OCI-LY3 (cell line): ENCODE data around the gene TSPOAP1.

ENCODE experiments used
- H2AFZ ChIP-seq: fragments of 200-600, 300-600 bp; shearing (Covaris generic); 2 replicates; pipeline ENCODE4 v1.6.0; 2014; ENCODE audit warnings: antibody characterized with exemption, low read depth, low read length
- H3K27ac ChIP-seq: fragments of 200-600, 300-600 bp; sonication (generic); 2 replicates; pipeline ENCODE4 v1.5.1; 2014; ENCODE audit warnings: mild to moderate bottlenecking, low read length, moderate library complexity, mixed read lengths
- H3K27me3 ChIP-seq: fragments of 200-600, 300-600 bp; sonication (generic); 2 replicates; pipeline ENCODE4 v1.6.1; 2014; ENCODE audit warnings: low read depth, low read length, mixed read lengths
- H3K36me3 ChIP-seq: fragments of 200-600, 300-600 bp; sonication (generic); replicated peaks from 2 replicates; pipeline ENCODE3; 2014; ENCODE audit warnings: low read depth, low read length, mixed read lengths
- H3K4me1 ChIP-seq: fragments of 300-600, 200-600 bp; sonication (generic); 2 replicates; pipeline ENCODE4 v1.6.1; 2014; ENCODE audit warnings: low read length, mixed read lengths
- H3K4me2 ChIP-seq: fragments of 200-600, 300-600 bp; sonication (generic); 2 replicates; pipeline ENCODE4 v1.6.1; 2014; ENCODE audit warnings: low read length, mixed read lengths
- H3K4me3 ChIP-seq: fragments of 300-600, 200-600 bp; sonication (generic); 2 replicates; pipeline ENCODE4 v1.5.1; 2014; ENCODE audit warnings: antibody characterized with exemption, mild to moderate bottlenecking, low read length, moderate library complexity
- H3K79me2 ChIP-seq: fragments of 300-600, 200-600 bp; shearing (Covaris generic); 2 replicates; pipeline ENCODE4 v1.6.1; 2014; ENCODE audit warnings: mild to moderate bottlenecking, low read length, mixed read lengths
- H3K9ac ChIP-seq: fragments of 300-600, 200-600 bp; shearing (Covaris generic); 2 replicates; pipeline ENCODE4 v1.6.0; 2014; ENCODE audit warnings: mild to moderate bottlenecking, low read length, moderate library complexity
- H3K9me3 ChIP-seq: fragments of 200-600, 300-600 bp; shearing (Covaris generic); 2 replicates; pipeline ENCODE4 v1.6.1; 2014; ENCODE audit warnings: low read length, mixed read lengths; ENCODE audit not compliant: insufficient read depth
- H4K20me1 ChIP-seq: fragments of 200-600, 300-600 bp; sonication (generic); 2 replicates; pipeline ENCODE4 v1.6.1; 2016; ENCODE audit warnings: low read length, mixed read lengths; ENCODE audit not compliant: insufficient read depth
- EZH2phosphoT487 ChIP-seq: fragments of 200-600 bp; shearing (Covaris generic); IDR thresholded peaks from 2 replicates; pipeline ENCODE4 v1.6.1; 2018; ENCODE audit warnings: antibody characterized with exemption, mixed run types, low read depth
- TF ChIP-seq, protein P1 (sequence below): fragments of 200-600, 300-600 bp; sonication (generic); IDR thresholded peaks from 2 replicates; pipeline ENCODE4 v1.5.1; 2014; ENCODE audit warnings: antibody characterized with exemption, low read length, low read depth

TSPOAP1 gene

DNA sequence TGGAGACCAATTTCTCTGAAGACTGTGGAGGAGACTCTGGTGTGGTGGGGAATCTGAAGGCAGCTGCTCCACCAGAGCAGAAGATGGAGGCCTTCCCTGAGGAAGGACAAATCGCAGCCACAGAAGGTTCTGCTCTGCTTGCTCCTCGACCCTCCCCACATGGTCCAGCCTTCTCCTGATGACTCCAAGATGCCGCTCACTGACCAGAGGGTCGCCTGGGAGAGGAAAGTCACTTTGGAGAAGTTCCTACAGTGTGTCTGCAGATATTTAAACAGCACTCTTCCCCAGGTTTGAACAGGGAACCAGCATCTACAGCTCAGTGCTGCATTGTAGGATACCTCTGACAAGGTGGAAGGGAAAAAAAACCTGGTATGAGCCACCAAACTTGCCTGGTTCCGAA lies 44.4 kb upstream of the TSPOAP1 start:
- Histone ChIP-seq H4K20me1 (no peaks in the 10 kb centered on the region), H3K79me2 (no peaks in the 10 kb centered on the region), H3K4me2 (no peak overlapping the region), H3K36me3 (no peaks in the 10 kb centered on the region), H3K27ac (no peak overlapping the region), H3K4me1 (peaks cover 32% of the 10 kb centered on the region), H3K4me3 (no peak overlapping the region), H2AFZ (no peak overlapping the region), H3K27me3 (no peaks in the 10 kb centered on the region), H3K9ac (no peak overlapping the region), H3K9me3 (no peaks in the 10 kb centered on the region)
- TF ChIP-seq, protein P1, sequence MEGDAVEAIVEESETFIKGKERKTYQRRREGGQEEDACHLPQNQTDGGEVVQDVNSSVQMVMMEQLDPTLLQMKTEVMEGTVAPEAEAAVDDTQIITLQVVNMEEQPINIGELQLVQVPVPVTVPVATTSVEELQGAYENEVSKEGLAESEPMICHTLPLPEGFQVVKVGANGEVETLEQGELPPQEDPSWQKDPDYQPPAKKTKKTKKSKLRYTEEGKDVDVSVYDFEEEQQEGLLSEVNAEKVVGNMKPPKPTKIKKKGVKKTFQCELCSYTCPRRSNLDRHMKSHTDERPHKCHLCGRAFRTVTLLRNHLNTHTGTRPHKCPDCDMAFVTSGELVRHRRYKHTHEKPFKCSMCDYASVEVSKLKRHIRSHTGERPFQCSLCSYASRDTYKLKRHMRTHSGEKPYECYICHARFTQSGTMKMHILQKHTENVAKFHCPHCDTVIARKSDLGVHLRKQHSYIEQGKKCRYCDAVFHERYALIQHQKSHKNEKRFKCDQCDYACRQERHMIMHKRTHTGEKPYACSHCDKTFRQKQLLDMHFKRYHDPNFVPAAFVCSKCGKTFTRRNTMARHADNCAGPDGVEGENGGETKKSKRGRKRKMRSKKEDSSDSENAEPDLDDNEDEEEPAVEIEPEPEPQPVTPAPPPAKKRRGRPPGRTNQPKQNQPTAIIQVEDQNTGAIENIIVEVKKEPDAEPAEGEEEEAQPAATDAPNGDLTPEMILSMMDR: no peak
- no peak for TF ChIP-seq EZH2phosphoT487

DNA sequence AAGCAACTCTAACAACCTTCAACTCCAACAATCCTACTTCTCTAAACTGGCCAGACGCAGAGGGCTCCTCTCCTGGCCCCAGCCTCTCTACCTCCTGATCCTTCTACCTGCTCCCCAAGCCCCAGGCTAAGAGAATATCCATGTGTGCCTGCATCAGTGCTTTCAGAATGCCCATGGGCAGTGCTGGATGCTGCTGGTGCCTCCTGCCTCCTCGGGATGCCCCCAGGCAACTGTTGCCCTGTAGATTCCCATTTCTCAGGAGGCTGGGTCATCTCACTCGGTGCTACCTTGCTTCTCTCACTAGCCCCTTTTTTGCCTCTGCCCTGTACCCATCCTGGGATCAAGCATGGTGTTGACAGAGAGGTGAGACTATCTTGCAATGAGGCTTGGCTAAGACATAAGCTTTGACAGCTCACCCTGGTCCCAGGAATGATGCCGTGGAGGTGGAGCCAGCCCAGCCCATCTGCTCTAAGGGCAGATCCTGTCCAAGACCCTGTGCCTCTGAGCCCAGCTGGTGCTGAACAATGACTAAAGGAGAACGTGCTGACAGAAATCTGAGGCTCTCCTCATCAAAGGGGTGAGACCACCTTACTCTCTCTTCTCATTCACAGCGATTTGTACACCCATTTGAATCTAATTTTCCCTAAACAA lies 42.8 kb upstream of the TSPOAP1 start:
- no peak for TF ChIP-seq EZH2phosphoT487

DNA sequence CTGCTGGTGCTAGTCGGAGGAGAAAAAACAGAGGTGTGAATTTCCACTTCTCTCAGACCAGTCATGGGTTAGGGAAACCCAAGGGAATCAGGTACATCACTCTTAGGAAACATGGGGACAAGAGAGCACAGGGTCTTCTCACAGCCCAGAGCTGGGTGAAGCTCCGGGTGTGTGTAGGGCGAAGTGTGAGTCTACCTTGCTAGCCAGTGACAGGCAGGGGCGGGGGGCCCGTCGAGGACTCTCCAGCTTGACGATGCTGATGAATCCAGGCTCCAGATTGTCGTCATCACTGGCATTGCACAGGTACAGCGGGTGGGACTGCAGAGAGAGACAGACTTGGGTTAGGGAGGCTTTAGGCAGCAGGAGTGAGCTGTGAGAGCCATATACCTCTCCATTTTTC lies 42.1 kb upstream of the TSPOAP1 start:
- Histone ChIP-seq H4K20me1 (no peaks in the 10 kb centered on the region), H3K79me2 (no peaks in the 10 kb centered on the region), H3K4me1 (peaks cover 19% of the 10 kb centered on the region), H3K27ac (no peak overlapping the region), H3K36me3 (no peaks in the 10 kb centered on the region), H3K4me3 (no peak overlapping the region), H3K9ac (no peak overlapping the region), H3K9me3 (no peaks in the 10 kb centered on the region), H2AFZ (no peak overlapping the region), H3K27me3 (no peaks in the 10 kb centered on the region), H3K4me2 (no peak overlapping the region)
- TF ChIP-seq, protein P1: no peak
- no peak for TF ChIP-seq EZH2phosphoT487

More for the DNA sequence above, 42.8 kb upstream of the TSPOAP1 start:
- Histone ChIP-seq H3K9me3 (no peaks in the 10 kb centered on the region), H3K27ac (no peak overlapping the region), H3K9ac (no peak overlapping the region), H3K36me3 (no peaks in the 10 kb centered on the region), H3K27me3 (no peaks in the 10 kb centered on the region), H3K4me2 (no peak overlapping the region), H3K4me1 (peaks cover 22% of the 10 kb centered on the region), H3K79me2 (no peaks in the 10 kb centered on the region), H4K20me1 (no peaks in the 10 kb centered on the region), H3K4me3 (no peak overlapping the region), H2AFZ (no peak overlapping the region)

DNA sequence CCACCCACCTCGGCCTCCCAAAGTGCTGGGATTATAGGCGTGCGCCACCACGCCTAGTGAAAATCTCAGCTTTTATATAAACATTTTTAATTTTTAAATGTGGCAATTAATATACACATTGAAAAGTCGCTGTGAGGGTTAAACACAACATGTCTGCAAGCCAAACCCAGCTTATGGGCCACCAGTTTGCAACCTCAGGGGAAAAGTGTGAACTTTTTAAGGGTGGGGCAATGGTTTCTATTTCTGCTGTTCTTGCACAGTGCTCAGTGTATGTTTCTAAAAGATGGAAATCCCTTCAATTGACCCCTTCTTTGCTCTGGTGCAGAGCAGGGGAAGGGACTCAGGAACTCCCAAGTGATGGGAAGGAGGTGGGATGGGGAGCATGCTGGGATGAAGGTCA lies 41.7 kb upstream of the TSPOAP1 start:
- Histone ChIP-seq H3K9ac (no peak overlapping the region), H3K4me3 (no peak overlapping the region), H3K27ac (no peak overlapping the region), H3K79me2 (no peaks in the 10 kb centered on the region), H2AFZ (no peak overlapping the region), H3K4me1 (peaks cover 16% of the 10 kb centered on the region), H3K4me2 (no peak overlapping the region), H3K27me3 (no peaks in the 10 kb centered on the region), H4K20me1 (no peaks in the 10 kb centered on the region), H3K36me3 (no peaks in the 10 kb centered on the region), H3K9me3 (no peaks in the 10 kb centered on the region)
- TF ChIP-seq, protein P1: no peak
- no peak for TF ChIP-seq EZH2phosphoT487
